Placental pericyte (primary cell): Measurements from ENCODE around the gene TBC1D3C. TPM values are rescaled to one million over a fixed set of nuclear protein-coding genes. Genes with fewer than 3 reads are reported as not detected.

Experiments used
- small RNA-seq: library from RNA; depleted of rRNA; stranded (forward); fragments of <200 nt; gene quantifications from one replicate; pipeline ENCODE3, GENCODE V24; 2012; ENCODE audit warnings: low replicate concordance
- total RNA-seq: library from RNA; depleted of rRNA; stranded (reverse); fragments of >200 nt; gene quantifications from 2 replicates; pipeline ENCODE4 v1.2.3, GENCODE V29; 2012

The TBC1D3C gene
- total RNA-seq = not detected in 2 replicates

DNA sequence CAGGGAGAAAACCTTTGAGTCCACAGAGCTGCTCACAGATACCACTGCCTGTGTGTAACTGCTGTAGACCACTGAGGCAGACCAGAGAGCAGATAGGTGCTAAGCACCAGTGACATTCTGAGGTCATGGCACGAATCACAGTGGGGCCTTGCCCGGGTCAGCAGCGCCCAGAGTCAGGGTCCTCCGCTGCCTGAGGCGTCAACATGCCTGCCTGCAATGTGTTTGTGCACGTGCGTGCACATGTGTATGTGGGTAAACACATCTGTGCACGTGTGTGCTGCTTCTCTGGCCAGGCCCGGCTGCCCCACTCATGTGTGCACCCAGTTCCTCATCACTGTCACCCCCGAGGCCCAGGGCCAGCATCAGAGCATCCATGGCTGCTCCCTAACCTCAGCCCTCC lies at the start of gene TBC1D3C:
TSS of gene TBC1D3C (minus strand) at position 101 of the 400 bp plus-strand sequence. CDS start 1,568 bp downstream, outside the sequence.

Small RNAs within 50 kb of the gene (small RNA-seq; reads per million reads assigned to genes)
- gene RF00019 = not detected

Other genes starting within 250 kb of the TBC1D3C start
- not detected in 2 replicates for gene TBC1D3K, start 144.2 kb downstream of the TBC1D3C start, total RNA-seq
- gene TBC1D3L, start 79.6 kb downstream of the TBC1D3C start, total RNA-seq = 3.1 and 3.3 TPM in 2 replicates
- gene TBC1D3D, start 64.7 kb downstream of the TBC1D3C start, total RNA-seq = 0.44 TPM in 1 of 2 replicates, not detected in the other
- not detected in 2 replicates for gene TBC1D3E, start 59.3 kb upstream of the TBC1D3C start, total RNA-seq
- not detected in 2 replicates for gene TBC1D3, start 123.9 kb upstream of the TBC1D3C start, total RNA-seq
- gene MRPL45, start 228.5 kb upstream of the TBC1D3C start, total RNA-seq = 33.6 and 46.4 TPM in 2 replicates